NT2/D1 (cell line): ENCODE results near the gene MKNK1.

Source experiments
- DNase-seq: peaks from one replicate; pipeline ENCODE4 v3.0.0-alpha.2; 2011; ENCODE audit warnings: low read depth, low spot score
- H3K27me3 ChIP-seq: 2 replicates; pipeline ENCODE4 v1.6.0; 2011; ENCODE audit warnings: mild to moderate bottlenecking; ENCODE audit not compliant: insufficient read length, insufficient read depth
- H3K36me3 ChIP-seq: 2 replicates; pipeline ENCODE4 v1.6.1; 2011; ENCODE audit warnings: mild to moderate bottlenecking, low read length, mixed read lengths; ENCODE audit not compliant: insufficient read depth, insufficient read length
- H3K4me1 ChIP-seq: 2 replicates; pipeline ENCODE4 v1.5.1; 2011; ENCODE audit not compliant: insufficient read depth, insufficient read length
- H3K4me3 ChIP-seq: 2 replicates; pipeline ENCODE4 v1.5.1; 2011; ENCODE audit warnings: low read depth; ENCODE audit not compliant: insufficient read length
- H3K9ac ChIP-seq: 2 replicates; pipeline ENCODE4 v1.6.0; 2011; ENCODE audit warnings: low read depth; ENCODE audit not compliant: insufficient read length
- H3K9me3 ChIP-seq: 2 replicates; pipeline ENCODE4 v1.5.1; 2011; ENCODE audit warnings: mild to moderate bottlenecking, low read length; ENCODE audit not compliant: insufficient read depth
- SUZ12 ChIP-seq: IDR thresholded peaks from 2 replicates; pipeline ENCODE4 v1.6.1; 2011; ENCODE audit not compliant: insufficient read length, insufficient read depth; ENCODE audit errors: extremely low read depth
- YY1 ChIP-seq: IDR thresholded peaks from 2 replicates; pipeline ENCODE4 v1.6.1; 2011; ENCODE audit not compliant: insufficient read length, insufficient read depth
- ZNF274 ChIP-seq: IDR thresholded peaks from 2 replicates; pipeline ENCODE4 v1.6.1; 2011; ENCODE audit warnings: mild to moderate bottlenecking, low read depth, low read length

Gene MKNK1

GRCh38 chr1:46577671-46578070, 26.4 kb downstream of the MKNK1 start:
- no peaks in the 10 kb centered on the region for H3K9me3 ChIP-seq
- DNase-seq, result no peak
- no peak overlapping the region for H3K4me3 ChIP-seq
- H3K4me1 ChIP-seq, result peaks cover 14% of the 10 kb centered on the region
- H3K36me3 ChIP-seq, result peaks cover 63% of the 10 kb centered on the region
- H3K9ac ChIP-seq, result no peak overlapping the region
- TF ChIP-seq SUZ12 (no peak), ZNF274 (no peak), YY1 (no peak)
- H3K27me3 ChIP-seq, result no peaks in the 10 kb centered on the region

- H3K4me1 ChIP-seq, result peaks cover 14% of the 10 kb centered on the region
- H3K36me3 ChIP-seq, result peaks cover 56% of the 10 kb centered on the region
- DNase-seq, result no peak
- TF ChIP-seq YY1 (no peak), SUZ12 (no peak), ZNF274 (no peak)
- H3K9me3 ChIP-seq, result no peaks in the 10 kb centered on the region
- no peaks in the 10 kb centered on the region for H3K27me3 ChIP-seq
- no peak overlapping the region for H3K9ac ChIP-seq
- H3K4me3 ChIP-seq, result no peak overlapping the region
These were observed 27.5 kb downstream of the MKNK1 start for GRCh38 chr1:46576596-46576995.

GRCh38 chr1:46575778-46576177, 28.3 kb downstream of the MKNK1 start:
- H3K4me3 ChIP-seq, result no peak overlapping the region
- H3K9ac ChIP-seq, result no peak overlapping the region

DNA sequence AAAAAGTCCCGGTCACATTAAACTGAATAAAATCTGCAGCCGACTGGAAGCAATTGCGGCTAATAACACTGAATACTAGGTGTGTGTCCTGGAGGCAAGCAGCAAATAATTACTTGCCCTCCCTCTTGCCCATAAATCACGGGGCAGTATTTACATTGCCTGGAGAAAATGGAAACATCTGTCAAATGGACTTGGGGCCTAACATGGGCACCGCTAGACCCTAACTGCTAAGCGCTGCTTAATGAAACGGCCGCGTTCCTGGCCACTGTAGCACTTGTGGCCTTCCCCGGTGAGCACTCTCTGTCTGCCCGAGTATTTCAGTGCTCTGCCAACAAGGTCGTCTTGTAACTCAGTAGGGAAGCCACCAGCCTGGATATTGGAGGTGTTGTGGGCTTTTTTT, 28.8 kb downstream of the MKNK1 start:
- no peaks in the 10 kb centered on the region for H3K9me3 ChIP-seq
- H3K27me3 ChIP-seq, result no peaks in the 10 kb centered on the region
- peaks cover 53% of the 10 kb centered on the region for H3K36me3 ChIP-seq
- no peak overlapping the region for H3K9ac ChIP-seq
- TF ChIP-seq ZNF274 (no peak), SUZ12 (no peak), YY1 (no peak)
- no peak for DNase-seq
- no peak overlapping the region for H3K4me3 ChIP-seq
- H3K4me1 ChIP-seq, result peaks cover 16% of the 10 kb centered on the region

More at GRCh38 chr1:46575778-46576177, 28.3 kb downstream of the MKNK1 start:
- peak; percentile 27 for DNase-seq
- no peaks in the 10 kb centered on the region for H3K9me3 ChIP-seq
- H3K4me1 ChIP-seq, result peaks cover 14% of the 10 kb centered on the region
- no peak for TF ChIP-seq YY1
- no peak for TF ChIP-seq SUZ12
- TF ChIP-seq ZNF274, result no peak
- peaks cover 55% of the 10 kb centered on the region for H3K36me3 ChIP-seq
- no peaks in the 10 kb centered on the region for H3K27me3 ChIP-seq

DNA sequence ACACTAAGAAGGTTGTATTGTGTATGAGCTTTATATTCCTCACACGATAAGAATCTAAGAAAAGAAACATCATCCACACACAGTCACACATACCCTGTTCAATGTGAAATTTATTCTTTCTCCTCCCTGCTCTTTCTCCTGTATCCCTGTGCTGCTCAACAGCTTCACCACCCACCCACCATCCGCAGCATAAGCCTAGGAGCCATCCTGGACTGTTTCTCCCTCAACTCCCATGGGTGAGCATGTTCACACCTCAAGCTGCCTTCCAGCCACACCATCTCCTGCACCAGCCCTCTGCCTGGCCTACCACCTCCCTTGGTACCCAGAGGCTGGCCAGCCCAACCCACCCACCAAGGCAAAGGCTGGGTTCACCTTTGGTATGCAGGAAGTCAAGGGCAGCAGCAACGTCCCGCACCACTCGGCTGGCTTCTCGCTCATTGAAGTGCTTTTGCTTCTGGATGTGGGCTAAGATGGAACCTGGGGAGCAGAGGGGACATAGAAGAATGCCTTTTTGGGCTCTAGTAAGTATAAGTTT, 32.3 kb downstream of the MKNK1 start:
- TF ChIP-seq SUZ12 (no peak), ZNF274 (no peak), YY1 (no peak)
- Histone ChIP-seq H3K36me3 (peaks cover 53% of the 10 kb centered on the region), H3K9ac (no peak overlapping the region), H3K9me3 (no peaks in the 10 kb centered on the region), H3K4me1 (peaks cover 20% of the 10 kb centered on the region), H3K4me3 (no peak overlapping the region), H3K27me3 (no peaks in the 10 kb centered on the region)
- no peak for DNase-seq

- peak overlapping the region; percentile 0 for H3K9ac ChIP-seq
- peaks cover 8% of the 10 kb centered on the region for H3K4me1 ChIP-seq
- H3K27me3 ChIP-seq, result no peaks in the 10 kb centered on the region
- no peak overlapping the region for H3K4me3 ChIP-seq
- H3K9me3 ChIP-seq, result no peaks in the 10 kb centered on the region
- H3K36me3 ChIP-seq, result peaks cover 50% of the 10 kb centered on the region
- TF ChIP-seq SUZ12 (no peak), ZNF274 (no peak), YY1 (no peak)
- no peak for DNase-seq
These were observed 34.0 kb downstream of the MKNK1 start for GRCh38 chr1:46569884-46570725.

DNA sequence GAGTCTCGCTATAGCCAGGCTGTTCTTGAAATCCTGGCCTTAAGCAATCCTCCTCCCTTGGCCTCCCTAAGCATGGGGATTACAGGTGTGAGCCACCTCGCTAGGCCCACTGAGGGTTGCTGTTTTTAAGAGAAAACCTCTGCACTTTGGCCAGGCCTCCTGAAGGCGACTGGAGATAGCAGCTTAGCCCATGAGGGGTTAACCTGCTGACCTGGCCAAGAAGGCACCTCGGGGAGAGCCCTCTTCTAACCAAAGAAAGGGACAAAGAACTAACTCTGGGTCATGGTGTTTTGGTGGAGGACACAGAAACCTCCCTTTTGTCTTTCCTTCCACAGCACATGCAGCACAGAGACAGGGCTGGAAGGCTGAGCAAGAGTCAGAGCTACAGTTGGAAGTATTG, 35.0 kb downstream of the MKNK1 start:
- Histone ChIP-seq H3K4me3 (no peak overlapping the region), H3K27me3 (no peaks in the 10 kb centered on the region), H3K4me1 (peaks cover 8% of the 10 kb centered on the region), H3K9ac (no peak overlapping the region), H3K9me3 (no peaks in the 10 kb centered on the region), H3K36me3 (peaks cover 52% of the 10 kb centered on the region)
- no peak for DNase-seq
- TF ChIP-seq YY1 (no peak), SUZ12 (no peak), ZNF274 (no peak)
